Activated CD4-positive, alpha-beta T cell treated with anti-CD3 and anti-CD28 coated beads, Interleukin-2, Interleukin-6, amounts not matched to agents 100 ng/mL and 50 ng/mL, durations not matched to agents 16 hours and 8 hours (primary cell): ENCODE data around the gene LECT2.

Source experiments
- DNase-seq: peaks from one replicate; pipeline ENCODE4 v3.0.0-alpha.2; 2020

The LECT2 gene

DNA sequence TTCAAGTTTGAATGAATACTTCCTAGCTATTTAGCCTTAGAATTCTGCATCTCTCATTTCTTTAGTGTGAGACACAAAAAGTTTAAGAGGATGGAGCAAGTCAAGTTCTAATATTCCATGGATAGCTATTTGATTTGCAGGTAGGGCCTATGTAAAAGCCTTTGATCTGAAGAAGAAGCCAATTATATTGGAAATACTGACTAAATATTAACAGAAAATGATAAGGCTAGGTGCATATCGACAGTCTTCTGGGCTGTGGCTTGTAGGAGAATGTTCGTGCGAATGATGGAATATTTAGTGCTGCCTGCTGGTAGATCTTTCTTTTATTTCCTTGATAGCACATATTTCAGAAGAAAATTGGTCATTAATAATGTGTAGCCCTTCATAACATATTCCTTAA lies at the start of gene LECT2:
Gene LECT2 (minus strand): TSS at position 85 of the 400 bp plus-strand sequence. CDS start 150 bp downstream, outside the sequence.
- no peak for DNase-seq

DNA sequence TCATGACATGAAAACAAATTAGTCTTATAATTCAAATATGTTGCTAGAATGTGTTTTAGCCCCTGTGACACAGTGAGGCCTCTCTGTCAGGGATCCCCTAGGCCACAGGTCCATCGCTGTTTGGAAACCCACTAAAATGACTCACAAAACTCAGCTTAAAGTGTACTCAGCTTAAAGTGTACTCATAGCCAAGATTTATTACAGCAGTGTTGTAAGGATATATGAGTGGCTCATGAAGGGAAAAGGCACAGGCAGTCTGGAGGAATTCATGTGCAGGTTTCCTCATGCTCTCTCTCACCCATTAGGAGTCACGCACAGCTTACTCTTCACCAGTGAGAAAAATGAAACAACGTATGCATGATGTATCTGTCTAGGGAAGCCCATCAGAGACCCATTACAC lies 49.7 kb upstream of the LECT2 start:
- no peak for DNase-seq

DNA sequence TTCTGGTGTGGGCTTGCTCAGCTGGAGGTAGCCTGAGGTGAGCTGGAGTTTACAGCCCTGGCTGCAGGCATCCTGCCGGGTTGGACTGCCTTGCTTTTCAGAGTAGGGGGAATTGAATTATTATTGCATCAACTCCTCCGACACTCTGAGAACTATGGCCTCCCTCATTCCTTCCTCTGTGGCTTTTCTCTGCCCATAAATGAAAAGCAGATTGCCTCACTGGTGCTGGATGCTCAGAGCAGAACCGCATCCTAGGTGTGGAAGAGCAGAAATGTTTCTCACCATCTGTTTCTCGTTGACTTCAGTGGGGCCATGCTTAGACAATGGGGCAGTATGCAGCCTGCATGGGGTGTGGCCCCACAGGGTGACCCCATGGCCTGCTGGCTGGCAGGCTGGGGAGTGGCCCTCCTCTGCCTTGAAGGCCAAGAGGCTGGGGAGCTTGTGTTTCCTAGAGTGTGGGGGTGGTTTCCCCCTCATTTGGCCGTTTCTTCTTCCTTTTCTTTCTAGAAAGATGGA lies 46.7 kb upstream of the LECT2 start:
- no peak for DNase-seq

DNA sequence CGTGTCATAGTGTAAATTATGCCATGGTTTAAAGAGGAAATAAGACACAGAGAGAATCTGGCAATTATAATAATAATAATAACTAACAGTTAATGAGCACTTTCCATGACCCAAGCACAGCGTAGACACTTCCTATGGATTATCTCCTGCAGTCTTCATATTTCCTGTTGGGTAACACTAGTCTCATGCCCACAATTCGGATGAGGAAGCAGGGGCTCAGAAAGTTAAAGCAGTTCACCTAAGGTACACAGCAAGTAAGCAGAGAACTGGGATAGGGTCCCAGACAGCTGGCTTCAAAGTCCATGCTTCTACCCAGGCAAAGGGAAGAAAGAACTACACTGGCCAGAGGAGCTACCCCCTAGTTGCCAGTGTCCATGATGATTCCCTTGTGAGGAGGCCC lies 46.1 kb upstream of the LECT2 start:
- no peak for DNase-seq

DNA sequence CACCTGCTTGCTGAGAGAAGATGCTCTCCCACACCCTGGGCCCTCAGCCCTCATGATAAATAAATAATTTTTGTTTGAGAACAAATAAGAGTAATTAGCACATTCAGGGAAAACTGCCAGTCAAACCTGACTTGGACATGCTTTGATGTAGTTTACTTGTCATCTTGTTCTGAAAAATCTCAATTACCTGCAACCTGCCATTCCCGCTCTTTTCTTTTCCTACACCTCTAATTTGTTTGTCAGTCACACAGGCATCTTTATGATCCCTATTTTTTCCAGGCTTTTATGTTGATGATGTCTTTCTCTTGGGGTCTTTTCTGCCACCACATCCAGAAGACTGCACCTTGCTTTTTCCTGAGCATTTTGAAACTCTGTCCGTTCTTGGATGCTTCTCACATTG lies 45.4 kb upstream of the LECT2 start:
- DNase-seq = no peak

DNA sequence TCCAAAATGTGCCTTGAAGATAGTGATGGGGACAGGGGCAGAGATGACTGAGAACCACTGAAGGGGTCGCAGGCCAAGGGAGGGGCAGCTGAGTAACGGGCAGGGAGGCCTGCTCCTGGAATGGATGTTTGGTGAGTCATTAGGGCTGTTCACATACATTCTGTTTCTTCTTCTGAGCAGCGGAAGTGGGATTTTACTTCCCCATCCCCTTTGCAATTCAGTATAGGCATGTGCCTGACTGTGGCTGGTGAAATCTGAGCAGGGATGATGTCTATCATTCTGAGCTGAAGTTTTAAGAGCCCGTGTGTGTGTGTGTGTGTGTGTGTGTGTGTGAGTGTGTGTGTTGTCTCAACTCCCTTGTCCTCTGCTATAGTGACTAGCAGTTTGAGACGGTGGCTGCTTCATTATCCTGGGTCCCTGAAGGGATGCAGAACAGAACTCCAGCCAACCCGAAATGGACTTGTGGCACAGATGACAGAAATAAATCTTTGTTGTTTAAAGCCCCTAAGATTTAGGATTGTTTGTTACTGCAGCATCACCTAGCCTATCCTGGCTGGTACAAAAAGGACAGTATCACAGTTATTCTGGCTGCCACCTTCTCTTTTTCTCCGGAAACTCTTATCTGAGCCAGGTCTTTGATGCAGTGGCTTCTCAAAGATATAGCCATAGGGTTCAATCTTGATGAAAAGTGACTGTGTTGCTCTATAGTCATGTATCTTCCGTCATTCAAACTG lies 44.8 kb upstream of the LECT2 start:
- DNase-seq = no peak

DNA sequence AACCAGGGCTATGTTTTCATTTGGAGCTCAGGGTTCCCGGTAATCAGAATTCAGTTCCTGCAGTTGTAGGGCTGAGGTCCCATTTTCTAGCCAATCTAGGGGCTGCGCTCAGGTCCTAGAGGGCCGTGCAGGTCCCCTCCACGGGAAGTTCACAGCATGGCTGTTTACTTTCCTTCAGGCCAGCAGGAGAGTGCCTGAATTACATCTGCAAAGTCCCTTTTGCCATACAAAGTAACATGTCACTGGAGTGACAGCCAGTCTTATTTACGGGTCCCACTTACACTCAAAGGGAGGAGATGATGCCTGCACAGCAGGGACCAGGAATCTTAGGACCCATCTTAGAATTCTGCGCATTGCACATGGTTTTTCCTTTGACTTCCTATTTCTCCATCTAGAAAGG lies 44.1 kb upstream of the LECT2 start:
- DNase-seq = no peak

DNA sequence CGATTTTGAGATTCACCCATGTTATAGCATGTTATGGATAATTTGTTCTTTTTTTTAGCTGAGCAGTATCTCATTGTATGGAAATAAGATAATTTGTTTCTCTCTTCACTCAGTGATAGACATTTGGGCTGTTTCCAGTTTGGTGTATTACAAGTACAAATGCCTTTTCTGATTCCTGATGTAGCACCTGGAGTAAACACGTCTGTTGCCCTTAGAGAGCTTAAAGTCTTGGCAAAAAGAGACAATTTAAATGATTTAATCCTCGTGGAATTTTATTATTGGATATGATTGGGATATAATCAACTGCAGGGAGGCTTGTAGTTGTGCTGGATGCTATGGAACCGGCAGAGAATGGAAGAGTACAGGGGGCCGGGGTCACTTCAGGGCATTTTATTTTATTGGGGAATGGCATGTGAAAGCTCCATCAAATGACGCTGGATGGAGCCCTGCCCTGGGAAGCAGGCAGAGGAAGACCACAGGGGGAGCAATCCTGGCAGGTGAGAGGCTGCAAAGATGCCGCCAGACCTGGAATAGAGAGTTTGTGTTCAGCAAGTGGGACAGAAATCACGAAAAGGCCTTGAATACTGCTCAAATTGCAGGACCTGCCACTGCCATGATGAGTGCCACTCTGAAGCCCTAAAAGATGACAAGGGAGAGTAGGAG lies 43.0 kb upstream of the LECT2 start:
- DNase-seq = no peak

DNA sequence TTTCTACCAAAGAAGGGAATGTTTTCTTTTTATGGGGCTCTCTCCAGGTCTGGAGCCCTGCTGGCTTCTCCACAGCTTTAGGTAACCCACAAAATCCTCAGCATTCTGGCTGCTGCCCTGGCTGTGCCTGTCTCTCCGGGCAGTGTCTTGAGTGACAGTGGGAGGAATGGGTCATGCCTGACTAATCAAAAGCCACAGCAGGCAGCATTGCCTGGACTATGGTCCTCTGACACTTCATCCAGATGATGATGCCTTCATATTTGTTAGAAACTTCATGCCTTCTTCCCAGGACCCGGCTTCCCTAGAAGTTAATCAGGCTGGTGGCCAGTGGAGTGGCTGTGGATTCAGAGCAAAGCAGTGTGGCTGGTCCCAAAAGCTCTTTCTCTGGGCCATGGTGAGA lies 41.8 kb upstream of the LECT2 start:
- no peak for DNase-seq

DNA sequence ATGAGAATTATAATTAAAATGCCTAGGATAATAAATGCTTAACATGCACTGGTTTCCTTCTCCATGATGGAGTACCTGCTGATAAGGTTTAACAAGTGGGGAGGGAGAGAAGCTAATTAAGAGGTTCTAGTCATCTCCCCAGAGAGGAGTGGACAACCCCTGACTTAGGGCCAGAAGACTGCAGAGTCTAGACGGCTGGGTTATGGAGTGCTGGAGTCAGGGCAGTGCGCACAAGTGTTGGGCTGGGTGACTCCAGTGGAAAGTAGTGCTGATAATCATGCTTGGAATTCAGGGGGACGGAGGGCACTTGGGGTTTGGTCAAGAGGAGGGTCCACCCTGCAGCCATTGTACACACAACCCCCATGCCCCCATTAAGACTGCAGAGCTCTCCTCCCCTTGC lies 41.2 kb upstream of the LECT2 start:
- DNase-seq = no peak

DNA sequence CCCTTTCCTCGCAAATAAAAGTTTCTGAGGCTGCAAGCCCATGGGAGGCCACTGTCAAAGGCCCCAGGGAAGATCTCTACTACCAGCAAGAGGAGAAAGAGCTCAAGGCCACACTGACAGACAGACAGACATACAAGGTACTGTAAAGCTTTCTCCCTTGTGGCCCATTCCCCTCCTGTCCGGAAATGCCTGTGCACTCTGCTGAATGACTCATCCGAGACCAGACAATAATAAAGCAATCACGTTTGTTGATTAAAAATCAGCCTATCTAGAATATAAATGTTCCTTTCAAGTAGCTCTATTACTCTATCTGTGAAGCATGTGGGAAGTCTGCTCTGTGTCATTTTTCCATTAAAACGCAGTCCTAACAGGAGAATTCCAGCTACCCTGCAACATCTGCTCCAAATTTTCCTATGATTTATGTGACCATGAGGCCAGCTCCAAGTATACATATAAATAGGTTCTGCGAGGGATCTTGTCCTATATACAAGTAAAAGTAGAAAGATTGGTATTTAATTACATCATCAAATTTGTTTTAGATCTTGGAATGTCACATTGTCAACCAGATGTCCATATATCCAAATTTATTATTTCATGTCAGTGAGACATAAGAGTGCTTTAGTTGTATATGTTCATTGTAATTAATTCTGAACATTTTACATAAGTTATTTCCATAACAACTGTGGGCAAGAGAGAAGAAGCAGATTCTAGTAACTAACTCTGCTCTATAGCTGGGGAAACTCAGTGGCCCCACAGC lies 39.3 kb upstream of the LECT2 start:
- no peak for DNase-seq

DNA sequence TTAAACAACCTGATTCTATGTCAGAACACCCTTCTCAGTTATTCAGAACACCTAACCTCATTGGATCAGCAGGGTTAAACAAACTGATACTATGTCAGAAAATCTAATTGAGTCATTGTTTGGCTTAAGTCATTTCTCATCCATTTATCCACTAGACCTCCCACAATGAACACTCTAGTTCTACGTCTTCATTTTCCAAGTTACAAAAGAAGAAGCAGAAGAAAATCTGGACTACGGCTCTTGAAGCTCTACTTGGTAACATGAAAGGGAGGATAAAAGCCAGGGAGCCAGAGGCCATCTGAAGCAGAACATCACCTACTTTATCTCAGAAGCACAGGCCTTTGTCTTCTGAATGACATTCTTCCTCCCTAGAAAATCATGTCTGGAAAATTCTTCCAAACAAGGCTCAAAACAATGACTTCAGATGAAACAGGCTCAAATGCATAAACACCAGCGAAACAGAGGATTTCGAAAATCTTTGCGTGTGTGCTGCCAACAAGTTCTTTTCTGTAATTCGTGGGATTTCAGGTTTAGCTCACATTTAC lies 38.6 kb upstream of the LECT2 start:
- no peak for DNase-seq

DNA sequence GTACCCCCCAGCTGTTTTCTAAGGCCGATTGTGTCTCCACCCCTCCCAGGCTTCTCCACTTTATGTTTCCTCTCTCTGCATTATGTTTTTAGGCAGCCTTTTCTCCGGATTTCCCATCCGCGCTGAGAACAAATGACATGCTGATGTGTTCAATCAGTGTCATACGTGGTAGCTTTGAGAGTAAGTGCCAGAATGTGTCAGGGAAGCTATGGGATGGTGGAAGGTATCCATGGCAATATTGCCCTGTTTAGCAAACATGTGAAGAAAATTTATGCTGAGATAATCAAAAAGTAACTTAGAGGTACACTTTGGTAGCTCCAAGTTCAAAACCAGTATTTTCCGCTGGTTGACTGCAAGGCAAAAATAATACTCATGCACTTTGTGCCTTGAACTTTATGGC lies 36.6 kb upstream of the LECT2 start:
- DNase-seq = no peak

DNA sequence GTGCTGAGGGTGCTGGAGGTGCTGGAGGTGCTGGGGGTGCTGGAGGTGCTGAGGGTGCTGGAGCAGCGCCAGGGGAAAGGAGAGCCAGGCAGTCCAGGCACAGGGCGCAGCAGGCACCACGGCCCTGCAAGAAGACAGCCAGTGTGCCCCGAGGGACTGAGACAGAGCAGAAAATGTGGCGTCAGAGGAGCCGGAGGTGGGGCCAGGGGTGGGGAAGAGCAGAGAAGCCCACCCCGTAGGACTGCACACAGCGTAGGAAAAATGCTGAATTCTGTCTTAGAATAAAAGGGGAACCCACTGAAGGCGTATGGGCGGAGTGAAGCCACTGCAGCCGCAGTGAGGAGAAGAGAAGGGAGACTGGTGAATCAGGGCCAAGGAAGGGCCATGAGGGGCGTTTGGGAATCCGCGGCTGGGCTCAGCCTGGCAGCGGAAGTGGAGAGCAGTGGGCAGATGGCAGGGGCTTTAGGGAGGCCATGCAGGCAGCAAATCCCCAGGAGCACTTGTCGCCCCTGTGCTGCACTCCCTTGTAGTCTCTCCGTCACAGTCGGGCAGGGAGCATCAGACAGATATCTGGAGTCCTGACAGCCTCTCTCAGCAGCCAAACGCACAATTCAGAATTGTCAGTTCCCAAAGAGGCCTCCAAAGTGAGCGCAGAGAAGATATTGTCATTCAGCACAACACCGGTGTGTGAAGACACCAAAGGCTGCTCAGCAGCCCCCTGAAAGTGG lies 35.9 kb upstream of the LECT2 start:
- DNase-seq = no peak

DNA sequence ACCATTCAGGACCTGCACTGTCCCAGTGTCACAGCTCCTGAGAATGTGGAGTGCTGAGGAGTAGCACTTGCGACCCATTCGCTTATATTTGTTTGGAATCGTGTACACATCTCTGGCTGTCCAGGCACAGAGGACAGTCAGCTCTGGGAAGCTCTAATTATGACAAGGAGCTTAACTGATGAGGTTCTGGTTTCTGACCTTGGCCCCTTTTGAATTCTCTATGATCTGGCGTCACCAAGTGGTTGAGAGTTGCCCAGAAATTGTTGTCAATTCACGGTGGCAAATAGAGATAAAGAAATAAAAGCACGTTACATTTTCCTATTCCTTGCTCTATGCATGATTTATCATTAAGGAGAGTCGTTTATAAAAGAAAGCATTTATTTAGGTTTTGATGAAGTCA lies 34.9 kb upstream of the LECT2 start:
- DNase-seq = no peak

DNA sequence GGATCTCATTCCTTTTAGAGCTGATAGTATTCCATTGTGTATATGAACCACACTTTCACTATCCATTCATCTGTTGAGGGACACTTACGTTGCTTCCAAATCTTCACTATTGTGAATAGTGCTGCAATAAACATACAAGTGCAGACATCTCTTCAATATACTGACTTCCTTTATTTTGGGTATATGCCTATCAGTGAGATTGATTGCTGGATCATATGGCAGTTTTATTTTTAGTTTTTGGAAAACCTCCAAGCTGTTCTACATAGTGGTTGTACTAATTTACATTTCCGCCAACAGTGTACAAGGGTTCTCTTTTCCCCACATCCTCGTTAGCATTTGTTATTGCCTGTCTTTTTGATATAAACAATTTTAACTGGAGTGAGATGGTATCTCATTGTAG lies 33.8 kb upstream of the LECT2 start:
- DNase-seq = no peak

DNA sequence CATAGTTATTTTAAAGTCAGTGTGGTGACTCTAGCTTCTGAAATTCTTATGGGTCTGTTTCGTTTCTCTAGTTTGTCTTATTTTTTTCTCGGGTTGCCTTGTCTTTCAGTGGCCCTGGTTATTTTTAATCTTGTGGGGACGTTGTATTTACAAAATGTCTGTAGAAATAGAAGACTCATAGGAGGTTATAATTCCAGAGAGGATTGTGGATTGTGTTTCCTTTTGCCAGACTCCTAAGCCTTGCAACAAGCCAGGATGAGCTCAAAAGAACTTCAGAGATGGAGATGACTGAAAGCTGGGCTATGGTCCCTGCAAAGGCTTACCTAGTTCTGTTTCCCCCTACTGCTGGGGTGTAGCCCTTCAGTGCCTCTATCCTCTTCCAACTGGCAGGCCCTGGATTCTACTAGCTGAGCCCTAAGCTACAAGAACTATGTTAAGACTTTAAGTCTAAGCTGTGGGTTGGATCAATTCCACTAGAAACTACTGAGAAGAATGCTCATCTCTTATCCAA lies 32.2 kb upstream of the LECT2 start:
- DNase-seq = no peak

DNA sequence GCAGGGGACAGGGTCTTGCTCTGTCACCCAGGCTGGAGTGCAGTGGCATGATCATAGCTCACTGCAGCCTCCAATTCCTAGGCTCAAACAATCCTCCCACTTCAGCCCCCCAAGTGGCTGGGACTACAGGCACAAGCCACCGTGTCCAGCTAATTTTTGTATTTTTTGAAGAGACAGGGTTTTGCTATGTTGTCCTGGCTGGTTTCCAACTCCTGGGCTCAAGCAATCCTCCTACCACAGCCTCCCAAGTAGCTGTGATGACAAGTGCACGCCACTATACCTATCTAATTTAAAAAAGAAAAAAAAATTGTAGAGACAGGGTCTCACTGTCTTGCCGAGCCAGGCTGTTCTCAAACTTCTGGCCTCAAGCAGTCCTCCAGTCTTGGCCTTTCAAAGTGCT lies 31.6 kb upstream of the LECT2 start:
- no peak for DNase-seq

DNA sequence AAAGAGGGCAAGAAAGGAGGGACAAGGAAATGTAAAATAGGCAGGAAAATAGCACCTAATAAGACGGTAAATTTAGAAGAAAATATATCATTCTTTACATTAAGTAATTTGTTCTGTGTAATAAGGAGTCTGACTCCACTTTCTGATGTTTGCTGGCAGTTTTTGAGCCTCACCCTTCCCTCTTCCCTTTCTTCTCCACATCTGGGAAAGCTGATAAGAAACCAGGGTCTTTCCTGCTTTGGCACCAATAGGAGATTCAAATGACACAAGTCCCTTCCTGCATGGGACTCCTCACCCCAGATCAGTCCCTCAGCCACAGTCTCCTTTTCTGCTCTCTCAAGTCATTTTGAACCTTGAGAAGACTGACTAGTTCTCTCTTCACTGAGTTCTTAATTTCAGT lies 31.2 kb upstream of the LECT2 start:
- no peak for DNase-seq

DNA sequence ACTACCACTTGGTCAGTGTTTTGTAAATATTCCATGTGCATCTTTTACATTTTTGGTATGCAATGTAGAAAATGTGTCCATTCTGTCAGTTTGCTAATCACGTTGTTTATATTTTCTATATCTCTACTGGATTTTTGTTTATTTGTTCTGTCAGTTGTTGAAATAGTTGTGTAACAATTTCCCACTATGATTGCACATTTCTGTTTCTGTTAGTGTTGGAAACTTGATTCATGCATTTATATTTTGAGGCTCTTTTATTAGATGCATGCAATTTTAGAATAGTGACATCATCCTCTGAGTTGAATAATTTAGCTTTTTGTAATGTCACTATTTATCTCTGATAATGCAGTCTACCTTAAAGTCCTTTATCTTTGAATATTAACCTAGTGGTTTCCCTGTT lies 25.8 kb upstream of the LECT2 start:
- DNase-seq = no peak

DNA sequence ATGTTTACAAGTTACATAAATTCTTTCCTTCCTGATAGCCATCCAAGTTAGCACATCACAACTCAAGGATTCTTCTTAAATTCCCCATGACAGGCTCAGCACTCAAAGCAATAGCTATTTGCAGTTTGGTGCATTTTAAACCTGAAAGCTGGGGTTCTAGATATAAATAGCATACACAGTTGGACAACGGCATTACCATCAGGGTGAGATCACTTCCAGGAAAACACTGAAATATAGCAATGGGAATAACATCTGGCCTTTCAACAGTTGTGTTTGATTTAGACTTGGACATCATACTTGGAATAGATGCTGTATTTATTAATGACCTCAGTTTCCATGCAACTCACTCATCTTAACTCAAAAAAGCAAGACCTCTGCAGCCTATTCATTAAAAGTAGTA lies 24.7 kb upstream of the LECT2 start:
- no peak for DNase-seq

DNA sequence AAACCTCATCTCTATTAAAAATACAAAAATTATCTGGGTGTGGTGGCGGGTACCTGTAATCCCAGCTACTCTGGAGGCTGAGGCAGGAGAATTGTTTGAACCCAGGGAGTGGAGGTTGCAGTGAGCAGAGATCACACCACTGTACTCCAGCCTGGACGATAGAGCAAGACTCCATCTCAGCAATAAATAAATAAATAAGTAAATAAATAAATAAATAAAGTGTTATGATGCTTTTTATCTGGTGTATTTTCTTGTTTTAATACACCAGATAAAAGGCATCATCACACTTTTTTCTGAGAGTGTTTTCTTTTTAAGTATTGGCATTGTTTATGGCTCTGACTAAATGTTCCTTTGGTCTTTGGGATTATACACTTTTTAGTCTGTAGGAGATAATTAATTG lies 24.2 kb upstream of the LECT2 start:
- DNase-seq = no peak

DNA sequence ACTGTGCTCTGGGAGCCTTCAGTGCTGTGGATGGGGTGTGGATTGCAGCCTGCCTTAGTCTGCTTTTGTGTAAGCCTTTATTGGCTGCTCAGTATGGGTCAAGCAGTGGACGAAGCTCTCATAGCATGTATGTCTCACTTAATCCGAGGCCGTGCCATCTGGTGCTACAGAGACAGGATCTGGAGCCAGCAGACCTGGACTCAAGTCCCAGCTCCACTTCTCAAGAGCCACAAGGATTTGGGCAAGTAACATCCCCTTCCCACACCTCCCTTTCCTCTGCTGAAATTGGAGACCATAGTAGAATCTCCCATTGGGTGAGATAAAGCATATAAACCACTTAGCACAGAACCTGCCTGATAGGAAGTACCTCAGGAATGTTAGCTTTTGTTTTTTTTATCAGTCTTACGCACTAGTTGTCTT lies 23.4 kb upstream of the LECT2 start:
- DNase-seq = no peak
